IPS-11a (cell line): ENCODE data around the gene TMEM272.

Experiments used
- H3K4me3 ChIP-seq: one replicate; pipeline ENCODE4 v1.5.1; 2013; ENCODE audit warnings: low read depth, low read length, control low read depth

The TMEM272 gene

DNA sequence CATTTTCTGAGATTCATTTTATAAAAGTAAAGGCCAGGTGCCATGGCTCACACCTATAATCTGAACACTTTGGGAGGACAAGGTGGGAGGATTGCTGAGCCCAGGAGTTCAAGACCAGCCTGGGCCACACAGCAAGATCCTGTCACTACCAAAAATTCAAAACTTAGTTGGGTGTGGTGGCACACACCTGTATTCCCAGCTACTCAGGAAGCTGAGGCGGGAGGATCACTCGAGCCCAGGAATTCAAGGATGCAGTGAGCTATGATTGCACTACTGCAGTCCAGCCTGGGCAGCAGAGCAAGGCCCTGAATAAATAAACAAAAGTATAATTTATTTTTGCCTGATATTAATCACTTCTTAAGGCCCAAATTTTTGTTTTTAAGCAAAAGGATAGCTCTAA, 81.5 kb downstream of the TMEM272 start:
- H3K4me3 ChIP-seq = no peak overlapping the region
